ENCODE measurements around the gene HDX. TPM values are rescaled to one million over a fixed set of nuclear protein-coding genes. Genes with fewer than 3 reads are reported as not detected.
"Not testable (repeated sequence)": the region's sequence is repeated elsewhere in the genome, so short reads cannot be mapped to it uniquely, and the experiment has no call there.

Gene HDX
- total and polyA plus RNA-seq, 7 experiments from 2014 or later: 0.32 to 3.4 (median 0.87) TPM

DNA sequence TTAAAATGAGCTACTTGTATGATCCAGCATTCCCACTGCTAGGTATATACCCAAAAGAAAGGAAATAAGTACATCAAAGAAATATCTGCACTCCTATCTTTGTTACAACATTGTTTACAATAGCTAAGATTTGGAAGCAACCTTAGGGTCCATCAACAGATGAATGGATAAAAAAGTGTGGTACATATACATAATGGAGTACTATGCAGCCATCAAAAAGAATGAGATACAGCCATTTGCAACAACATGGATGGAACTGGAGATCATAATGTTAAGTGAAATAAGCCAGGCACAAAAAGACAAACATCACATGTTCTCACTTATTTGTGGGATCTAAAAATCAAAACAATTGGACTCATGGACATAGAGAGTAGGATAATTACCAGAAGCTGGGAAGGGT lies 186.3 kb downstream of the HDX start:
- H3K4me3 ChIP-seq (ENCODE audit: low read length); H3K36me3 Mint-ChIP-seq; ATAC-seq; H3K27ac ChIP-seq (ENCODE audit: low read depth, low read length); H3K27ac Mint-ChIP-seq; H3K4me3 Mint-ChIP-seq; H3K36me3 ChIP-seq (ENCODE audit: control insufficient read depth in 2 of 3, insufficient read depth in 3 of 3, low read length in 3 of 3); CTCF ChIA-PET; H3K27me3 Mint-ChIP-seq; H3K9me3 ChIP-seq (ENCODE audit: control insufficient read depth in 2 of 3, low read length in 3 of 3); H3K27me3 ChIP-seq (ENCODE audit: control insufficient read depth in 2 of 2, insufficient read depth in 2 of 2, low read length in 2 of 2); H3K4me1 ChIP-seq (ENCODE audit: control insufficient read depth in 2 of 2, insufficient read depth in 2 of 2, low read length in 2 of 2); intact Hi-C loops (cut with micrococcal nuclease); DNase-seq; H3K4me1 Mint-ChIP-seq; POLR2A ChIA-PET: not testable (repeated sequence)
- peaks cover 0 to 13% (median 4%) of the 10 kb centered on the region in 11 donors for H3K9me3 Mint-ChIP-seq

Data from naive thymus-derived CD4-positive, alpha-beta T cell (primary cell).